Measurements from ENCODE around the gene GRK1. TPM values are rescaled to one million over a fixed set of nuclear protein-coding genes. Genes with fewer than 3 reads are reported as not detected.

Gene GRK1
- total RNA-seq, 1 experiment from 2014 or later, result not detected

DNA sequence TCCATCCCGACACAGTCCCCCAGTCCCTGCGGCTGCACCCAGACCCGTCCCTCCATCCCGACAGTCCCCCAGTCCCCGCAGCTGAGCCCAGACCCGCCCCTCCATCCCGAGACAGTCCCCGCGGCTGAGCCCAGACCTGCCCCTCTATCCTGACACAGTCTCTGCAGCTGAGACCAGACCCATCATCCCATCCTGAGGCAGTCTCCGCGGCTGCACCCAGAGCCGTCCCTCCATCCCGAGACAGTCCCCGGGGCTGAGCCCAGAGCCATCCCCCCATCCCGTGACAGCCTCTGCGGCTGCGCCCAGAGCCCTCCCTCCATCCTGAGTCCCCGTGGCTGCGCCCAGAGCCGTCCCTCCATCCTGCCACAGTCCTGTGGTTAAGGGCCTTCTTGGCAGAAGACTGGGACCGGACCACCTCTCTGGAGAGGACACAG, 63.3 kb downstream of the GRK1 start:
- H3K27ac ChIP-seq (ENCODE audit: low read length), result no peak overlapping the region
- H3K79me2 ChIP-seq (ENCODE audit: low read length), result no peaks in the 10 kb centered on the region
- H3K9ac ChIP-seq (ENCODE audit: low read length), result no peak overlapping the region
- H2AFZ ChIP-seq (ENCODE audit: low read length), result no peak overlapping the region
- H4K20me1 ChIP-seq (ENCODE audit: insufficient read depth, low read depth, low read length), result no peaks in the 10 kb centered on the region
- no peaks in the 10 kb centered on the region for H3K36me3 ChIP-seq (ENCODE audit: insufficient read depth, low read length)
- DNase-seq, result no peak
- no peaks in the 10 kb centered on the region for H3K27me3 ChIP-seq (ENCODE audit: low read length)
- H3K9me2 ChIP-seq (replicated peaks; ENCODE audit: insufficient read depth, low read length), result no peaks in the 10 kb centered on the region
- no peaks in the 10 kb centered on the region for H3K4me1 ChIP-seq (ENCODE audit: low read length)
- H3K4me2 ChIP-seq (ENCODE audit: low read depth, low read length, poor library complexity, severe bottlenecking), result no peak overlapping the region
- no peaks in the 10 kb centered on the region; the same call in 1 of the 2 replicates for H3K9me3 ChIP-seq (ENCODE audit: low read length)
- no peak overlapping the region for H3K4me3 ChIP-seq (ENCODE audit: low read length)

DNA sequence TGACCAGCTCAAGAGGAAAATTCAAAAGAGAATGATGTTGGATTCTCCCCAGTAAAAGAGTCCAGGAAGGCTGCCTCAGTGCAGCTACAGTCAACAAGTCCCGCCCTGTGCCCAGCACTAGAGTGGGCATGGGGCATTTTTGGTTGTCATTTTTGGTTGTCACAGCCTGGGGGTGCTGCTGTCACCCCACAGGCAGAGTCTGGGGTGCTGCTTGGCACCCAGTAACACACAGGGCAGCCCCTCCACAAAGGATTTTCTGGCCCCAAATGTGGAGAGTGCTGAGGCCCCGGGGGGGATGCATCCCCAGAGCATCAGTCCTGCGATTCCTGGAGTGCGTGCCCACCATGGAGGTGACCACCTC, 63.8 kb downstream of the GRK1 start:
- Histone ChIP-seq H3K27me3 (ENCODE audit: low read length) (no peaks in the 10 kb centered on the region), H3K9me2 (replicated peaks; ENCODE audit: insufficient read depth, low read length) (no peaks in the 10 kb centered on the region), H3K79me2 (ENCODE audit: low read length) (no peaks in the 10 kb centered on the region), H3K9ac (ENCODE audit: low read length) (no peak overlapping the region), H3K9me3 (ENCODE audit: low read length) (no peaks in the 10 kb centered on the region; the same call in 1 of the 2 replicates), H2AFZ (ENCODE audit: low read length) (no peak overlapping the region), H3K4me3 (ENCODE audit: low read length) (no peak overlapping the region), H4K20me1 (ENCODE audit: insufficient read depth, low read depth, low read length) (no peaks in the 10 kb centered on the region), H3K4me1 (ENCODE audit: low read length) (no peaks in the 10 kb centered on the region), H3K4me2 (ENCODE audit: low read depth, low read length, poor library complexity, severe bottlenecking) (no peak overlapping the region), H3K27ac (ENCODE audit: low read length) (no peak overlapping the region), H3K36me3 (ENCODE audit: insufficient read depth, low read length) (no peaks in the 10 kb centered on the region)
- no peak for DNase-seq

GRCh38 chr13:113731192-113732175, 64.5 kb downstream of the GRK1 start:
- Histone ChIP-seq H3K9me2 (replicated peaks; ENCODE audit: insufficient read depth, low read length) (no peaks in the 10 kb centered on the region), H3K4me3 (ENCODE audit: low read length) (no peak overlapping the region), H4K20me1 (ENCODE audit: insufficient read depth, low read depth, low read length) (no peaks in the 10 kb centered on the region), H3K27me3 (ENCODE audit: low read length) (no peaks in the 10 kb centered on the region), H3K27ac (ENCODE audit: low read length) (no peak overlapping the region), H3K79me2 (ENCODE audit: low read length) (no peaks in the 10 kb centered on the region), H3K4me2 (ENCODE audit: low read depth, low read length, poor library complexity, severe bottlenecking) (no peak overlapping the region), H3K9me3 (ENCODE audit: low read length) (no peaks in the 10 kb centered on the region; the same call in 1 of the 2 replicates), H3K36me3 (ENCODE audit: insufficient read depth, low read length) (no peaks in the 10 kb centered on the region), H2AFZ (ENCODE audit: low read length) (no peak overlapping the region), H3K4me1 (ENCODE audit: low read length) (no peaks in the 10 kb centered on the region), H3K9ac (ENCODE audit: low read length) (no peak overlapping the region)
- DNase-seq, result no peak

DNA sequence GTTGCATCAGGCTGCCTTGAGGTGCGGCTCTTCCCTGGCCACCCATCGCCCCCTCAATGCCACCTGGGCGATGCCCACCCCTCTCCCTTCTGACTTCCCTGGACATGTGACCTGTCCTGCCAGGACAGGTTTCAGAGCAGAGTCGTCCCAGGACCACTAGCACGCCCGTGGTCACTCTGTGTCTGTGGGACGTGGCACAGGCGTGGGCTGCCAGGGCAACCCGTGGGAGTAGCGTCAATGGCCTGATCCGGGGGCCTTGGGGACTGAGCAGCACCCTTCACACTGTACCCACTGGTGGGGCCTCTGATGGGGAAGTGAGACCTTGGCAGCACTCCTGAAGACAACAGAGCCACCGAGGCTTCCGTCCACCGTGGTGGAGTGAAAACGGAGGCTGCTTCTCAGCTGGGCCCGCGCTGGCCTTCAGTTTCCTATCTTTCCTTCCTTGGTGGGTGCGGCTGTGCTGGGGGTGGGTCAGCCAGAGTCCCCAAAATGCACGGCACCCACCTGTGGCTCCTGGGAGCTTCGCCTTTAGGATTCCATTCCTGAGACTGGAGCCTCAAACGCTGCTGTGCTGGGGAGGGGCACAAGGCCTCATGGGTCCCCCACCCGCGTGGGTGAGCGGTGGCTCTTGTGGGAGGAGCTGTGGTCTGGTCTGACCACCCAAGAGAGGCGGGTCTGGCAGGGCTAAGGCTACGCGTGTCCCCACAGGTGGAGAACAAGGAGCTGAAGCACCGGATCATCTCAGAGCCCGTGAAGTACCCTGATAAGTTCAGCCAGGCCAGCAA, 65.3 kb downstream of the GRK1 start:
- H3K9ac ChIP-seq (ENCODE audit: low read length), result no peak overlapping the region

GRCh38 chr13:113732961-113733950, 66.2 kb downstream of the GRK1 start:
- Histone ChIP-seq H2AFZ (ENCODE audit: low read length) (no peak overlapping the region), H3K27ac (ENCODE audit: low read length) (no peak overlapping the region), H3K4me2 (ENCODE audit: low read depth, low read length, poor library complexity, severe bottlenecking) (no peak overlapping the region), H3K9me3 (ENCODE audit: low read length) (no peaks in the 10 kb centered on the region; the same call in 1 of the 2 replicates), H3K36me3 (ENCODE audit: insufficient read depth, low read length) (no peaks in the 10 kb centered on the region), H3K27me3 (ENCODE audit: low read length) (no peaks in the 10 kb centered on the region), H4K20me1 (ENCODE audit: insufficient read depth, low read depth, low read length) (no peaks in the 10 kb centered on the region), H3K9ac (ENCODE audit: low read length) (no peak overlapping the region), H3K9me2 (replicated peaks; ENCODE audit: insufficient read depth, low read length) (no peaks in the 10 kb centered on the region), H3K79me2 (ENCODE audit: low read length) (no peaks in the 10 kb centered on the region), H3K4me1 (ENCODE audit: low read length) (no peaks in the 10 kb centered on the region), H3K4me3 (ENCODE audit: low read length) (no peak overlapping the region)
- DNase-seq, result no peak

More for the DNA sequence above, 65.3 kb downstream of the GRK1 start:
- H3K27me3 ChIP-seq (ENCODE audit: low read length), result no peaks in the 10 kb centered on the region
- H3K4me2 ChIP-seq (ENCODE audit: low read depth, low read length, poor library complexity, severe bottlenecking), result no peak overlapping the region
- no peaks in the 10 kb centered on the region for H3K79me2 ChIP-seq (ENCODE audit: low read length)
- no peaks in the 10 kb centered on the region for H3K4me1 ChIP-seq (ENCODE audit: low read length)
- no peaks in the 10 kb centered on the region for H3K9me2 ChIP-seq (replicated peaks; ENCODE audit: insufficient read depth, low read length)
- no peaks in the 10 kb centered on the region; the same call in 1 of the 2 replicates for H3K9me3 ChIP-seq (ENCODE audit: low read length)
- H3K36me3 ChIP-seq (ENCODE audit: insufficient read depth, low read length), result no peaks in the 10 kb centered on the region
- H4K20me1 ChIP-seq (ENCODE audit: insufficient read depth, low read depth, low read length), result no peaks in the 10 kb centered on the region
- no peak for DNase-seq
- no peak overlapping the region for H3K27ac ChIP-seq (ENCODE audit: low read length)
- H3K4me3 ChIP-seq (ENCODE audit: low read length), result no peak overlapping the region
- no peak overlapping the region for H2AFZ ChIP-seq (ENCODE audit: low read length)

DNA sequence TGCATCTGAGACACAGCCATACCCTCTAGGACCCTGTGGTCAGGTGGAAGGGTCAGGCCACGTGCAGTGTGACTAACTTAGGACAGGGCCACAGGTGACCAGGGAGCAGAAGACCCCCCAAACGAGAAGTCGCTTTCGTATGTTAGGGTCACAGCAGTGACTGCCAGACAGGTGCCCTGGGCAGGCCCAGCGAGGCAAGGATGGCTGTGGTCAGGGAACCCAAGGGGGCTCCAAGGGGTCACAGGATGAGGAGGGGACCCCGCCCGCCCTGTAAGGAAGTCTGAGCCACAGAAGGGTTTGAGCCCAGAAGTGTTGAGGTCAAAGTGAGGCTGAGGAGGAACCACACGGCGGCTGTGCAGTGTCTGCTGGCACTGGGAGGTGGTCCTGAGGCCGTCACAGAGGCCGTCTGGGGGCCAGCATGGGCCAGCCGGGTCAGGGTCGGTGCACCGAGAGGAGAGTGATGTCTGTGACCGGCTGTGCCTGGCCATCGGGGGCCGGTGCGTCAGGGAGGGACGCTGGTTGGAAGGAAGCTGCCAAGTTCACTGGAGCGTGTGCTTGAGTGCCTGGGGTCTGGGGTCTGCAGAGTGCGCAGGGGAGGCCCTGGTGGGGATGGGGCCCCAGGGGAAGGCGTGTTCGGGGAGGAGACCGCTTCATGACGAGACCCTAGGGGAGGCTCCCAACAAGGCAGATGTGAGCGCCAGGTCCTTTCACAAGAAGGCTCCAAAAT, 67.2 kb downstream of the GRK1 start:
- Histone ChIP-seq H2AFZ (ENCODE audit: low read length) (no peak overlapping the region), H3K4me3 (ENCODE audit: low read length) (no peak overlapping the region), H3K27me3 (ENCODE audit: low read length) (no peaks in the 10 kb centered on the region), H3K36me3 (ENCODE audit: insufficient read depth, low read length) (no peaks in the 10 kb centered on the region), H3K9ac (ENCODE audit: low read length) (no peak overlapping the region), H3K4me1 (ENCODE audit: low read length) (no peaks in the 10 kb centered on the region), H3K9me3 (ENCODE audit: low read length) (no peaks in the 10 kb centered on the region; the same call in 1 of the 2 replicates), H3K27ac (ENCODE audit: low read length) (no peak overlapping the region), H3K79me2 (ENCODE audit: low read length) (no peaks in the 10 kb centered on the region), H3K4me2 (ENCODE audit: low read depth, low read length, poor library complexity, severe bottlenecking) (no peak overlapping the region), H3K9me2 (replicated peaks; ENCODE audit: insufficient read depth, low read length) (no peaks in the 10 kb centered on the region), H4K20me1 (ENCODE audit: insufficient read depth, low read depth, low read length) (no peaks in the 10 kb centered on the region)
- DNase-seq, result no peak

- no peak overlapping the region for H3K27ac ChIP-seq (ENCODE audit: low read length)
- H3K27me3 ChIP-seq (ENCODE audit: low read length), result no peaks in the 10 kb centered on the region
- H3K4me3 ChIP-seq (ENCODE audit: low read length), result no peak overlapping the region
- H3K9ac ChIP-seq (ENCODE audit: low read length), result no peak overlapping the region
- H3K4me2 ChIP-seq (ENCODE audit: low read depth, low read length, poor library complexity, severe bottlenecking), result no peak overlapping the region
- no peak overlapping the region for H2AFZ ChIP-seq (ENCODE audit: low read length)
- H3K79me2 ChIP-seq (ENCODE audit: low read length), result no peaks in the 10 kb centered on the region
- no peaks in the 10 kb centered on the region for H4K20me1 ChIP-seq (ENCODE audit: insufficient read depth, low read depth, low read length)
- no peak for DNase-seq
- H3K36me3 ChIP-seq (ENCODE audit: insufficient read depth, low read length), result no peaks in the 10 kb centered on the region
- H3K9me3 ChIP-seq (ENCODE audit: low read length), result no peaks in the 10 kb centered on the region; the same call in 1 of the 2 replicates
- no peaks in the 10 kb centered on the region for H3K4me1 ChIP-seq (ENCODE audit: low read length)
- no peaks in the 10 kb centered on the region for H3K9me2 ChIP-seq (replicated peaks; ENCODE audit: insufficient read depth, low read length)
Observed at GRCh38 chr13:113734826-113735125, 67.8 kb downstream of the GRK1 start.

Data from Karpas-422 (cell line).